K562 (cell line): ENCODE results near the gene SLC2A10. TPM values are rescaled to one million over a fixed set of nuclear protein-coding genes. Genes with fewer than 3 reads are reported as not detected.

Experiments used
- CC2D1A ChIP-seq: fragments of 450-650 bp; IDR thresholded peaks from 2 replicates; pipeline ENCODE4 v1.6.1; 2017; ENCODE audit warnings: mild to moderate bottlenecking
- DIDO1 ChIP-seq: fragments of 450-650 bp; IDR thresholded peaks from 2 replicates; pipeline ENCODE4 v1.6.1; 2016; ENCODE audit warnings: low read depth, missing biosample characterization, missing genetic modification characterization
- GABPB2 ChIP-seq: fragments of 250-450 bp; sonication (Bioruptor Pico); conservative IDR thresholded peaks from 2 replicates; pipeline ENCODE4 v1.5.1; 2021; ENCODE audit warnings: mild to moderate bottlenecking
- LEF1 ChIP-seq: fragments of 450-650 bp; IDR thresholded peaks from 2 replicates; pipeline ENCODE4 v1.6.1; 2016; ENCODE audit warnings: mild to moderate bottlenecking
- MEF2A ChIP-seq: IDR thresholded peaks from 2 replicates; pipeline ENCODE4 v1.6.1; 2011; ENCODE audit warnings: low read depth, mild to moderate bottlenecking, low read length, moderate library complexity; ENCODE audit not compliant: control insufficient read depth
- POLR3A ChIP-seq: IDR thresholded peaks from 2 replicates; pipeline ENCODE4 v1.6.1; 2011; ENCODE audit warnings: borderline replicate concordance, mild to moderate bottlenecking, moderate library complexity; ENCODE audit not compliant: insufficient read length, insufficient read depth; ENCODE audit errors: extremely low read depth
- PTBP1 ChIP-seq: fragments of 200-400 bp; formaldehyde crosslinking; IDR thresholded peaks from 2 replicates; pipeline ENCODE4 v1.6.1; 2017; ENCODE audit warnings: low read depth, low read length
- RAD51 ChIP-seq: fragments of 450-650 bp; IDR thresholded peaks from 2 replicates; pipeline ENCODE4 v1.7.1; 2016; ENCODE audit warnings: low read depth, mild to moderate bottlenecking, borderline replicate concordance
- TAF7 ChIP-seq: fragments of 450-650 bp; IDR thresholded peaks from 2 replicates; pipeline ENCODE4 v1.6.1; 2016; ENCODE audit warnings: missing genetic modification characterization, missing compliant biosample characterization
- ZBTB1 ChIP-seq: sonication (generic); formaldehyde crosslinking; IDR thresholded peaks from 2 replicates; pipeline ENCODE4 v1.8.1; 2023; ENCODE audit warnings: missing genetic modification reagents, low read depth, mild to moderate bottlenecking, borderline replicate concordance
- ZNF384 ChIP-seq: IDR thresholded peaks from 2 replicates; pipeline ENCODE4 v1.6.1; 2012; ENCODE audit warnings: low read depth, low read length, improper control_type of control experiment
- ZNF408 ChIP-seq: fragments of 250-450 bp; sonication (Bioruptor Pico); IDR thresholded peaks from 2 replicates; pipeline ENCODE4 v1.4.0; 2020; ENCODE audit warnings: low read depth, mild to moderate bottlenecking, moderate library complexity
- polyA plus RNA-seq, 8 experiments: library from polyadenylated mRNA; depleted of rRNA in 4 of 8; stranded (reverse) in 5 of 8; unstranded in 3 of 8; fragments of >200 nt; fragmentation: Nextera tagmentation in 2 of 8; fragmentation: Illumina TruSeq in 1 of 8; extraction: Ambion mirVana in 2 of 8; extraction: Trizol in 1 of 8; gene quantifications; 2 replicates each; pipeline versions ENCODE4 v1.2.1 to v1.2.3, GENCODE V29; 2011 to 2014; ENCODE audit warnings: inconsistent platforms in 1 of 8, missing spikeins in 1 of 8
- total RNA-seq, 7 experiments: library from RNA; depleted of rRNA in 6 of 7; stranded (reverse); fragments of >200 nt in 6 of 7; fragmentation: Illumina TruSeq in 2 of 7; extraction: Trizol in 2 of 7; gene quantifications; 2 replicates each; pipeline versions ENCODE4 v1.2.1 to v1.2.3, GENCODE V29; 2011 to 2021; ENCODE audit warnings: low replicate concordance in 1 of 7
- TF ChIP-seq, protein P1 (sequence below): sonication (generic); formaldehyde crosslinking; IDR thresholded peaks from 2 replicates; pipeline ENCODE4 v1.9.0; 2022; ENCODE audit warnings: mild to moderate bottlenecking, missing genetic modification reagents
- TF ChIP-seq, protein P2 (sequence below): IDR thresholded peaks from 2 replicates; pipeline ENCODE4 v1.6.1; 2011; ENCODE audit not compliant: insufficient read length; ENCODE audit errors: extremely low read depth
- TF ChIP-seq, protein P3 (sequence below): fragments of 450-650 bp; IDR thresholded peaks from 2 replicates; pipeline ENCODE4 v1.6.1; 2016; ENCODE audit warnings: missing biosample characterization, missing genetic modification characterization
- TF ChIP-seq, protein P4 (sequence below): fragments of 450-650 bp; conservative IDR thresholded peaks from 2 replicates; pipeline ENCODE4 v1.6.1; 2016; ENCODE audit warnings: missing genetic modification characterization, low read depth, mild to moderate bottlenecking, control low read depth, missing compliant biosample characterization
- TF ChIP-seq, protein P5 (sequence below), 2 experiments: fragments of 450-650 bp; formaldehyde crosslinking in 1 of 2; IDR thresholded peaks; 2 replicates each; pipeline versions ENCODE4 v1.4.0 to v1.6.1; 2014 to 2020; ENCODE audit warnings: mild to moderate bottlenecking in 2 of 2, borderline replicate concordance in 1 of 2, low read depth in 1 of 2

SLC2A10 gene
- total and polyA plus RNA-seq, 9 of the 15 experiments (the other 6 are each of a cell fraction or from before 2014, with no cell fraction given), result 0.01 to 1.8 (median 0.10) TPM

DNA sequence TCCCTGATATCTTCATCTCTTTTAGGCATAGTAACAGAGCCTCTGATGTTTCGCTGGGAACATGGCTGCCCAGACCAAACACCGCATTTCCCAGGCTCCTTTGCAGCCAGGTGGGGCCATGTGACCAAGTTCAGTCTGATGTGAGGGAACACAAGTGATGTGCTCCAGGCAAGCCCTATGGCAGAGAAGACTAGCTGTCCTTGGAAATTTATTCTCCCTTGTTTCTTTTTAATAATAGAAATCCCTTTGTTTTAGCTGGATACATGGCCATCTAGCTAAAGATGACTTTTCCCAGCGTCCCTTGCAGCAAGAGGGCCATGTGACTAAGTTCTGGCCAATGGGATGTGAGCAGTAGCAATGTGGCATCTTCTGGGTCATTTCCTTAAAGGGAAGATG is 30.8 kb downstream of the SLC2A10 start (continued):
- TF ChIP-seq ZNF408 (CRISPR knock-in tag), result no peak
- no peak for TF ChIP-seq DIDO1
- no peak for TF ChIP-seq TAF7 (tag)
- TF ChIP-seq, protein P1, sequence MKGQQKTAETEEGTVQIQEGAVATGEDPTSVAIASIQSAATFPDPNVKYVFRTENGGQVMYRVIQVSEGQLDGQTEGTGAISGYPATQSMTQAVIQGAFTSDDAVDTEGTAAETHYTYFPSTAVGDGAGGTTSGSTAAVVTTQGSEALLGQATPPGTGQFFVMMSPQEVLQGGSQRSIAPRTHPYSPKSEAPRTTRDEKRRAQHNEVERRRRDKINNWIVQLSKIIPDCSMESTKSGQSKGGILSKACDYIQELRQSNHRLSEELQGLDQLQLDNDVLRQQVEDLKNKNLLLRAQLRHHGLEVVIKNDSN (CRISPR knock-in tag), result peak; percentile 88
- no peak for TF ChIP-seq MEF2A
- TF ChIP-seq LEF1, result no peak
- TF ChIP-seq PTBP1, result no peak
- no peak for TF ChIP-seq GABPB2 (CRISPR knock-in tag)
- TF ChIP-seq, protein P2, sequence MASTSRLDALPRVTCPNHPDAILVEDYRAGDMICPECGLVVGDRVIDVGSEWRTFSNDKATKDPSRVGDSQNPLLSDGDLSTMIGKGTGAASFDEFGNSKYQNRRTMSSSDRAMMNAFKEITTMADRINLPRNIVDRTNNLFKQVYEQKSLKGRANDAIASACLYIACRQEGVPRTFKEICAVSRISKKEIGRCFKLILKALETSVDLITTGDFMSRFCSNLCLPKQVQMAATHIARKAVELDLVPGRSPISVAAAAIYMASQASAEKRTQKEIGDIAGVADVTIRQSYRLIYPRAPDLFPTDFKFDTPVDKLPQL, result no peak
- TF ChIP-seq, protein P3, sequence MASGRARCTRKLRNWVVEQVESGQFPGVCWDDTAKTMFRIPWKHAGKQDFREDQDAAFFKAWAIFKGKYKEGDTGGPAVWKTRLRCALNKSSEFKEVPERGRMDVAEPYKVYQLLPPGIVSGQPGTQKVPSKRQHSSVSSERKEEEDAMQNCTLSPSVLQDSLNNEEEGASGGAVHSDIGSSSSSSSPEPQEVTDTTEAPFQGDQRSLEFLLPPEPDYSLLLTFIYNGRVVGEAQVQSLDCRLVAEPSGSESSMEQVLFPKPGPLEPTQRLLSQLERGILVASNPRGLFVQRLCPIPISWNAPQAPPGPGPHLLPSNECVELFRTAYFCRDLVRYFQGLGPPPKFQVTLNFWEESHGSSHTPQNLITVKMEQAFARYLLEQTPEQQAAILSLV (tag), result no peak
- TF ChIP-seq ZNF384, result no peak
- no peak for TF ChIP-seq ZBTB1 (CRISPR knock-in tag)
- TF ChIP-seq, protein P4, sequence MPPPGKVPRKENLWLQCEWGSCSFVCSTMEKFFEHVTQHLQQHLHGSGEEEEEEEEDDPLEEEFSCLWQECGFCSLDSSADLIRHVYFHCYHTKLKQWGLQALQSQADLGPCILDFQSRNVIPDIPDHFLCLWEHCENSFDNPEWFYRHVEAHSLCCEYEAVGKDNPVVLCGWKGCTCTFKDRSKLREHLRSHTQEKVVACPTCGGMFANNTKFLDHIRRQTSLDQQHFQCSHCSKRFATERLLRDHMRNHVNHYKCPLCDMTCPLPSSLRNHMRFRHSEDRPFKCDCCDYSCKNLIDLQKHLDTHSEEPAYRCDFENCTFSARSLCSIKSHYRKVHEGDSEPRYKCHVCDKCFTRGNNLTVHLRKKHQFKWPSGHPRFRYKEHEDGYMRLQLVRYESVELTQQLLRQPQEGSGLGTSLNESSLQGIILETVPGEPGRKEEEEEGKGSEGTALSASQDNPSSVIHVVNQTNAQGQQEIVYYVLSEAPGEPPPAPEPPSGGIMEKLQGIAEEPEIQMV, result no peak
- peak; percentile 88 for TF ChIP-seq RAD51
- TF ChIP-seq POLR3A, result no peak
- TF ChIP-seq, protein P5, sequence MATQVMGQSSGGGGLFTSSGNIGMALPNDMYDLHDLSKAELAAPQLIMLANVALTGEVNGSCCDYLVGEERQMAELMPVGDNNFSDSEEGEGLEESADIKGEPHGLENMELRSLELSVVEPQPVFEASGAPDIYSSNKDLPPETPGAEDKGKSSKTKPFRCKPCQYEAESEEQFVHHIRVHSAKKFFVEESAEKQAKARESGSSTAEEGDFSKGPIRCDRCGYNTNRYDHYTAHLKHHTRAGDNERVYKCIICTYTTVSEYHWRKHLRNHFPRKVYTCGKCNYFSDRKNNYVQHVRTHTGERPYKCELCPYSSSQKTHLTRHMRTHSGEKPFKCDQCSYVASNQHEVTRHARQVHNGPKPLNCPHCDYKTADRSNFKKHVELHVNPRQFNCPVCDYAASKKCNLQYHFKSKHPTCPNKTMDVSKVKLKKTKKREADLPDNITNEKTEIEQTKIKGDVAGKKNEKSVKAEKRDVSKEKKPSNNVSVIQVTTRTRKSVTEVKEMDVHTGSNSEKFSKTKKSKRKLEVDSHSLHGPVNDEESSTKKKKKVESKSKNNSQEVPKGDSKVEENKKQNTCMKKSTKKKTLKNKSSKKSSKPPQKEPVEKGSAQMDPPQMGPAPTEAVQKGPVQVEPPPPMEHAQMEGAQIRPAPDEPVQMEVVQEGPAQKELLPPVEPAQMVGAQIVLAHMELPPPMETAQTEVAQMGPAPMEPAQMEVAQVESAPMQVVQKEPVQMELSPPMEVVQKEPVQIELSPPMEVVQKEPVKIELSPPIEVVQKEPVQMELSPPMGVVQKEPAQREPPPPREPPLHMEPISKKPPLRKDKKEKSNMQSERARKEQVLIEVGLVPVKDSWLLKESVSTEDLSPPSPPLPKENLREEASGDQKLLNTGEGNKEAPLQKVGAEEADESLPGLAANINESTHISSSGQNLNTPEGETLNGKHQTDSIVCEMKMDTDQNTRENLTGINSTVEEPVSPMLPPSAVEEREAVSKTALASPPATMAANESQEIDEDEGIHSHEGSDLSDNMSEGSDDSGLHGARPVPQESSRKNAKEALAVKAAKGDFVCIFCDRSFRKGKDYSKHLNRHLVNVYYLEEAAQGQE (IDR thresholded peaks at IDR 0.05; ENCODE audit: borderline replicate concordance), result 0 out of 2 replicates have a peak, but pooled peaks have one; percentile 13
- TF ChIP-seq, protein P5 (CRISPR knock-in tag; IDR thresholded peaks at IDR 0.05; ENCODE audit: low read depth), result no peak
- TF ChIP-seq CC2D1A, result no peak
